ENCODE data around the gene ATF4. TPM values are rescaled to one million over a fixed set of nuclear protein-coding genes. Genes with fewer than 3 reads are reported as not detected.
A peak's percentile ranks its signal among the peaks of the same experiment; 100 is the strongest.

ATF4 gene
- total RNA-seq, 2 donors from 2014 or later = 262 to 356 TPM

DNA sequence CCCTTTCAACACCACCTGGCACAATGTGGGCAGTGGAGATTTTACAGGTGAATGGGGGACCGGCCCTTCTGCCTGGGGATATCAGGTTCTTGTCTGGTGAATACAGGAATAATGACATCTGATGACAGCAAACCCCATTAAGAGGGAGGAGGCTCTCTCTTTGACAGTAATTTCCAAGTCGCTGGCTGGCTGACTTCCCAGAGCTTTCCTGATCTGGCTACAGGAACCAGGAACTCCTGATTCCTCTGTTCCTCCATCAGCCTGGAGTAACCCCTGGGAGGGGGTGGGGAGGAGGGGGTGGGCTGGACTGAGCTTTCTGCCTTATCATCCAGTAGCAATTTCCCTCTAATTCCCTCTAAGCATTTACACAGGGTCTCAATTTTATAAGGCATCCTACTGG is 22.0 kb upstream of the ATF4 start:
- no peak for ATAC-seq
- intact Hi-C loops (cut with DNase I) = no loop called here
- 36 to 68% methylated on average over 2 of the region's 2 CpGs for WGBS, 2 donors
- H3K27ac ChIP-seq = peak overlapping the region in 1 of 4 donors; percentile 13
- no peak for TF ChIP-seq POLR2A (IDR thresholded peaks at IDR 0.05)
- no peak for TF ChIP-seq CTCF (IDR thresholded peaks at IDR 0.05)
- no peak for DNase-seq
- no peak overlapping the region for H3K4me3 ChIP-seq
- peaks cover 34% of the 10 kb centered on the region for H3K4me1 ChIP-seq
- no peaks in the 10 kb centered on the region for H3K27me3 ChIP-seq
- no peaks in the 10 kb centered on the region for H3K36me3 ChIP-seq (replicated peaks in 1 of 2; ENCODE audit: insufficient read depth in 1 of 2, low read depth in 2 of 2)
- H3K9me3 ChIP-seq = no peaks in the 10 kb centered on the region

- 53 to 71% methylated on average over 3 of the region's 3 CpGs for WGBS, 2 donors
- H3K4me1 ChIP-seq = peaks cover 38% of the 10 kb centered on the region
- H3K27me3 ChIP-seq = no peaks in the 10 kb centered on the region
- no peak for ATAC-seq
- no peak for TF ChIP-seq POLR2A (IDR thresholded peaks at IDR 0.05)
- TF ChIP-seq CTCF (IDR thresholded peaks at IDR 0.05) = no peak
- no peak overlapping the region for H3K27ac ChIP-seq
- no peaks in the 10 kb centered on the region for H3K9me3 ChIP-seq
- H3K36me3 ChIP-seq (replicated peaks in 1 of 2; ENCODE audit: insufficient read depth in 1 of 2, low read depth in 2 of 2) = no peaks in the 10 kb centered on the region
- DNase-seq = no peak
- no peak overlapping the region for H3K4me3 ChIP-seq
- intact Hi-C loops (cut with DNase I) = no loop called here
These were observed 21.6 kb upstream of the ATF4 start for GRCh38 chr22:39498802-39499201.

GRCh38 chr22:39500101-39500500 is 20.3 kb upstream of the ATF4 start:
- 76 to 77% methylated on average over 5 to 6 of the region's 6 CpGs for WGBS, 2 donors
- ATAC-seq (no peak), DNase-seq (no peak)
- H3K36me3 ChIP-seq (replicated peaks in 1 of 2; ENCODE audit: insufficient read depth in 1 of 2, low read depth in 2 of 2) = peaks cover 0 to 2% of the 10 kb centered on the region in 2 donors
- no peak overlapping the region for H3K4me3 ChIP-seq
- peaks cover 43% of the 10 kb centered on the region for H3K4me1 ChIP-seq
- H3K9me3 ChIP-seq = no peaks in the 10 kb centered on the region
- H3K27ac ChIP-seq = no peak overlapping the region
- H3K27me3 ChIP-seq = no peaks in the 10 kb centered on the region
- no peak for TF ChIP-seq POLR2A (IDR thresholded peaks at IDR 0.05)
- TF ChIP-seq CTCF (IDR thresholded peaks at IDR 0.05) = no peak
- intact Hi-C loops (cut with DNase I) = no loop called here

DNA sequence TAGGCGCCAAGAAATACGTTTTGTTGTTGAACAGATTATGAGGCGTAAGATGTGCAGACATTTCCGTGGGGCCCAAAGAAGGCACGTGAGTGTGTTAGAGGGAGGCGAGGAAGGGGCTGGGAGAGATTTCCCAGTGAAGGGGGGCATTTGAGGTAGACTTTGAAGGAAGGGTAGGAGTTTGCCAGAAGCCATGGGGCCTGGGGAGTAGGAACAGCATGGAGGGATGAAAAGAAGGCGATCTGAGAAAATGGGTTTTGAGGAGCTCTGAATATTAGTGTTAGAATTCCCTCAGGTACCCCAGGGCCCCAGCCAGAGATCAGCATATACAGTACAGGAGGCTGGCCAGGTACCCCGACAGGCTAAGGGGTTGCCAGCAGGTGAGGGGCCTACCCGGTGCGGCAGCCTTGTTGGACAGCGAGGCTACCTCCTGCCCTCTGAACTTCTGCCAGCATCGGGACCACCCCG is 18.7 kb upstream of the ATF4 start:
- 17 to 22% methylated on average over 12 to 13 of the region's 13 CpGs for WGBS, 2 donors
- peak overlapping the region; percentile 88 to 96 (median 92) for H3K27ac ChIP-seq
- intact Hi-C loops (cut with DNase I) = no loop called here
- peaks cover 0 to 8% of the 10 kb centered on the region in 2 donors for H3K36me3 ChIP-seq (replicated peaks in 1 of 2; ENCODE audit: insufficient read depth in 1 of 2, low read depth in 2 of 2)
- no peaks in the 10 kb centered on the region for H3K9me3 ChIP-seq
- H3K27me3 ChIP-seq = no peaks in the 10 kb centered on the region
- peaks cover 36% of the 10 kb centered on the region for H3K4me1 ChIP-seq
- no peak for DNase-seq
- H3K4me3 ChIP-seq = peak overlapping the region in 1 of 2 donors; percentile 99
- peak; percentile 14 for ATAC-seq
- no peak for TF ChIP-seq CTCF (IDR thresholded peaks at IDR 0.05)
- peak in 1 of 3 donors; percentile 86 for TF ChIP-seq POLR2A (IDR thresholded peaks at IDR 0.05)

- Histone ChIP-seq H3K36me3 (replicated peaks in 1 of 2; ENCODE audit: insufficient read depth in 1 of 2, low read depth in 2 of 2) (peaks cover 0 to 10% of the 10 kb centered on the region in 2 donors), H3K27ac (peak within 1 kb of the TSS; percentile 88 to 96 (median 92)), H3K4me1 (peaks cover 33% of the 10 kb centered on the region), H3K27me3 (no peaks in the 10 kb centered on the region), H3K4me3 (peak within 1 kb of the TSS; percentile 99), H3K9me3 (no peaks in the 10 kb centered on the region)
- intact Hi-C loops (cut with DNase I) = no loop called here
- WGBS, 2 donors = 1% methylated on average over 57 of the region's 58 CpGs; no CpG with 5 or more reads in 1 of the 2 donors
- TF ChIP-seq POLR2A (IDR thresholded peaks at IDR 0.05) (peak in 2 of 3 donors; percentile 68 to 77), CTCF (IDR thresholded peaks at IDR 0.05) (peak in 1 of 7 experiments; percentile 3)
- DNase-seq (peak; percentile 99), ATAC-seq (peak; percentile 96)
These were observed 18.1 kb upstream of the ATF4 start, which contains the start of gene MIEF1 for GRCh38 chr22:39502109-39502788. Gene MIEF1 (plus strand): TSS chr22:39502290. CDS start chr22:39511295, 9,005 bp downstream.

Data from body of pancreas (tissue), 4 donors.